Skeletal muscle cell (primary cell): ENCODE results near the gene PLEKHA3.
"Not testable (repeated sequence)": the region's sequence is repeated elsewhere in the genome, so short reads cannot be mapped to it uniquely, and the experiment has no call there.

ENCODE experiments used
- DNase-seq: peaks from one replicate; pipeline ENCODE4 v3.0.0-alpha.2; 2010; ENCODE audit warnings: low read depth
- H3K4me3 ChIP-seq: 2 replicates; pipeline ENCODE4 v1.5.1; 2011; ENCODE audit warnings: low read depth, mild to moderate bottlenecking, control low read depth, low read length, moderate library complexity

PLEKHA3 gene

GRCh38 chr2:178480227-178481181 is at the start of gene PLEKHA3:
PLEKHA3 (plus strand) TSS chr2:178480457; CDS start chr2:178480870, 413 bp downstream.
- H3K4me3 ChIP-seq: peak within 1 kb of the TSS; percentile 79
- DNase-seq: peak; percentile 89

DNA sequence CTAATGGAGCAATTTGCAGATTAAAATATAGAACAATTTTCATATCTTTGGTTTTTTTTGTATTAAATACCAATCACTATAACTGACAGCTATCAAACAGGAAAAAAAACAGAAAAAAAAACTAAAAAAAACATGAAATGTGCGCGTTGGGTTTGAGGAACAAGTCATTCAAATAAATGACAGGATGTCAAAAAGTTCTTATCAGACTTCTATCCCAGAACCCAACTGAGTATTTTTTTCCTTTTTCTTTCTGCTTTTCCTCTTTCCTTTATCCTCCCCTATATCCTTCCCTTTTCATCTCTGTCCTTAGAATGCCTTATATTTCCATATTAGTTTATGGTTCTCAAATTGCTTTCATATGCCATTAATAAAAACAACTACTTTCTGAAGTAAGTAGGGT is 43.6 kb upstream of the PLEKHA3 start:
- no peak overlapping the region for H3K4me3 ChIP-seq
- no peak for DNase-seq

DNA sequence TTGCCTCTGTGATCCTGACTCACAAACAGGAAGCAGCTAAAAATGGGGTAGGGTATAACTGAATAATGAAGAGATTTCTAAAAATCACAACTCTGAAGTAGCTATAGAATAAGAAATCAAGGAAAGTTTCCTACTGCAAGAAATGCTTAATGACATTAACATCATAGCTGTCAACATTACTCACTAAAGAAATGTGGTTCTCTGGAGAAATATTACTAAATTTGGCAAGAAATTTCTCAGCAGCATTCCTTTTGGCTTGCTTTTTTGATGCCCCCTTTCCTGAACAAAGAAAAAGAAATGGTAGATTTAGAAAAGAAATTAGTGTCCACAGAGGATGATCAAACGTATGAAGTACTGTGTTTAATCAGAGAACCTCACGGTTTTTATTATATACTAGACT is 38.8 kb upstream of the PLEKHA3 start:
- H3K4me3 ChIP-seq: no peak overlapping the region
- DNase-seq: no peak

DNA sequence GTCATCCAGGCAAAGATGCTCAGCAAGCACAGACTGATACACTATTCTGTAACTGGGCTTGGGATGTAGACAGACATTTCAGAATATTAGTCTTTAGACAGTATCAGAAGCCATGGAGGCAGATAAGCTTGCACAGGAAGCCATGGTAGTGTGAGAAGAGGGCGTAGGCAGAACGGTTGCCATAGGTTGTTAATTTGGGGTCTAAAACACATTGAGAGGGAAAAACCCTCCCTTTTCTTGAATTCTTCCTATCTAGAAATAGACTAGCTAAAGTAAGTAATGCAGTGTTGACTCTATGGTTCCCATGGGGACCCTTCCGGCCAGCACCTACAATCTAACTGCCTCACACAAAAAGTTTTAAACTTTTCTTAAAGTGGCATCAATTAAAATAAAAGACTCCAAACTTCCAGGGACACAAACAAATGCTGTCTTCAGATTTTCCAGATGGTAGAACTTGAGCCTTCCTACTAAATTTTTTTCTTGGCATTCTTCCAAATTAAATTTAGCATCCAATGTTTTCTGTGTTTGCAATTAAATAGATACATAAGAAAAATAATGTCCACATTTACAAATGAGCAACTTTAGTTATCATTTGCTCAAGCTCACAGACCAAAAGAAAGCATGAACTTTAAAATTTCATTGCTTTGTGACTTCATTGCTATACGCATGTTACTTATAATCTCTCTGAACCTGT is 31.1 kb upstream of the PLEKHA3 start:
- DNase-seq: no peak
- peak overlapping the region; percentile 83 for H3K4me3 ChIP-seq

DNA sequence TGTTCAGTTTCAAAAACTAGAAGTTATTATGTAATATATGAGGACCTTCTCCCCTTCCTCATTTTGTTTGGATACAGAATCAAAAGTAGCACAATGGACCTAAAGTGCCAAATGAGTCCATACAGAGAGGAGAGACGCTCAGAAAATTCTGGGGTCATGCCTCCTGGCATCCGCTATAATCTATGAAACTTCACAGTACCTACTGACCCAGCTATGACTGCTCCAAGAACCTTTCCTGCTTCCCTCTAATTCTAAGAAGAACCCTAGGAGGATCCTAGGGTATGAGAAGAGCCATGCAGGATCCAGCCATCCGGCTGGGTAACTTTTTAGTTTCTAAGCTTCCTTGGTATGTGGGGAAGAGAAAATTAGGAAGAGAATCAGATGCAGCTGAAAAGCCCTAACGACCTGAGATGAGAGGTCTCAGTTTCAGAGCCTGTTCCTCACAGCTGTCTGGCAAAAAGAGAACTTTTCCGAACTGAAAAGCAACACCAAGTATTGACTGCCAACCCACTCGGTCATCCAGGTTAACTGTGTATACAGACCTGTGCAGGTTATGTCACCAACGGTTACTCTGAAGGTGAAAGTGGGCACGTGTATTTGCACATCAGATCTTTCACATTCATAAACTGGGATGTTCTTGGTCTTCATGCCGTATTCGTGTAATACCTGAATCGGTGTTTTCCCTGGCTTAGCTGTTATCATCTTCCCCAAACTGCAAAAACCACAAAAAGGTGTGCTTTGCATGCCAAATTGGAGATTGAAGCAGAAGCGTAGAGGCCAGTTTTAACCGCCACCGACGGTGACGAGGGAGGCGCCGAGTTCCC is 30.3 kb upstream of the PLEKHA3 start:
- no peak for DNase-seq
- peak overlapping the region; percentile 83 for H3K4me3 ChIP-seq

DNA sequence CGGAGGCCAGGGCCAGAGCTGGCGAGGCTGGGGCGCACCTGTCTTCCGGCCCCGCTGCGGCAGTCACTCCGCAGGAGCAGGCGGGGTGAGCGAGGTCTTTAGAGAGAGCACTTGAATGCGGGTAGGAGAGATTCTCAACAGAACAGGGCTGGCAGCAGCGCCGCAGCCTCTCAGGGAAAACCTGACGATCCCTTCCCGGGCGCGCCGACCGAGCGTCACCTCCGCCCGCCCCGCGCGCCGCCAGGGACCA is 29.8 kb upstream of the PLEKHA3 start:
- DNase-seq: no peak

GRCh38 chr2:178450774-178451525 is 29.3 kb upstream of the PLEKHA3 start, which contains the start of the genes PJVK and PRKRA:
PJVK (plus strand) TSS chr2:178451378; CDS start chr2:178453410, 2,032 bp downstream.
PRKRA (minus strand) TSS chr2:178451175; CDS start chr2:178451030, 145 bp downstream.
- DNase-seq: peak; percentile 95
- H3K4me3 ChIP-seq: peak within 1 kb of the TSS; percentile 83

More for the DNA sequence above, 29.8 kb upstream of the PLEKHA3 start:
- peak overlapping the region; percentile 83 for H3K4me3 ChIP-seq

- DNase-seq: no peak
- no peak overlapping the region for H3K4me3 ChIP-seq
Measured at GRCh38 chr2:178452334-178452733, 27.9 kb upstream of the PLEKHA3 start.

- no peak overlapping the region for H3K4me3 ChIP-seq
- no peak for DNase-seq
Measured at GRCh38 chr2:178452870-178453269, 27.4 kb upstream of the PLEKHA3 start.

- no peak overlapping the region for H3K4me3 ChIP-seq
- no peak for DNase-seq
Measured at GRCh38 chr2:178455947-178456346, 24.3 kb upstream of the PLEKHA3 start.

DNA sequence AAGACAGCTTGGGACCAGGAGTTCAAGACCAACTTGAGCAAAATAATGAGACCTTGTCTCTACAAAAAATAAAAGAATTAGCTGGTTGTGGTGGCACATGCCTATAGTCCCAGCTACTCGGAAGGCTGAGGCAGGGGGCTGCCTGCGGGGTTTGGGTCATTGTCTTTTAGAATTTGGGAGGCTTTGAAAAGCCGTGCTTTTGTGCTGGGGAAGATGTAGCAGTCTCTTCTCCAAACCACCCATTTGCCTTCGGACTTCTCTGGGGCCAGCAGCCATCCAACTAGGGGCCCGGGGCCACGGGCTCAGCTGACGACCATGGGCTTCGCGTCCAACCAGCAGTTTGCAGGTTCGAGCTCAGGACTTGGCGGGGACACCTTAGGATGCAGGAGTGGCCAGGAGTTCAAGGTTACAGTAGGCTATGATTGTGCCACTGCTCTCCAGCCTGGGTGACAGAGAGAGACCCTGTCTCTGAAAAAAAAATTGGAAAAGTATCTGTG is 22.8 kb upstream of the PLEKHA3 start:
- no peak for DNase-seq
- H3K4me3 ChIP-seq: no peak overlapping the region

DNA sequence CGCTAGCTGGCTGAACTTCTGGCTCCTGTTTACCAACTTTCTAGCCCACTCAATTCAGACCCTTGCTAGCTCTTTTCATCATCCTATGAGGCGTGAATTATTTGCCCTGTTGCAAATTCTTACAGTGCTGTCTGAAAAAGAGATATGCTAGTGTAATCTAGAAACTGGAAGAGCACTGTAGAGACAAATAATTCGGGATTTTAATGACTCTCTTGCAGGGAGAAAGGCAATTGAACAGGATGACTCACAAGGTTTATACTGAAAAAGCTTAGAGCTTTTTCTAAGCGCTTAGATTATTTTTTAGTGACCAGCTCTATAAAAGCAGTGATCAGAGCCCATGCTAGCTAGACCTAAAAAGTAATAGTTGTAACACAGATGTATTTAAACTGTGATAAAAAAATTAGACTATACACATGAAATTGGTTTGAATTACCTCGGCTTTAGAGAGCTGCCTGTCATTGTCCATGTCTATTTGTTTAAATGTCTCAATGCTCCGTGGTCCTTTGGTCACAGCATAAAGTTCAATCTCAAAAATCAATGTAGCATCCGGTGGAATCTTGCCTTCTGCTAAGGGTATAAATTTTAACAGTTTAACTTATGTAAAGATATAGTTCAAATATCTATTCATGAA is 10.9 kb upstream of the PLEKHA3 start:
- no peak for DNase-seq
- H3K4me3 ChIP-seq: no peak overlapping the region

- not testable (repeated sequence) for H3K4me3 ChIP-seq, DNase-seq
Measured at GRCh38 chr2:178471313-178471712, 8.9 kb upstream of the PLEKHA3 start.

DNA sequence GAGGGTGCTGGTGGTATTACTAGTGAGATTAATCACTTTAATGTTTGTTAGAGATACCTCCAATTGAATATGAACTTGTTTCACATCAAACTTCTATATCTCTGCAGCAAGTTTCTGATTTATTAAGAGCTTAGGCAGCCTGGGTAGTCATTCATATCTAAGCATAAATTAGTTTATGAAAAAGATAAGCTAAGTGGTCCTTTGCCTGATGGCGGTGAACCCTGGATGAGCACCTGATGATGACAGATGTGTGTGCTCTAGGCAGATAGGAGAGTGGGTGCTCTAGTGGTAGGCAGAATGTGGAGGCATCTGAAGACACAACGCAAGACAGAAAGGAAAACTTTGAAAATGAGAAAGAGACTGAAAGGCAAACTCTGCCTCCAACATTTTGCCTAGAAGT is 6.9 kb upstream of the PLEKHA3 start:
- DNase-seq: no peak
- H3K4me3 ChIP-seq: no peak overlapping the region

DNA sequence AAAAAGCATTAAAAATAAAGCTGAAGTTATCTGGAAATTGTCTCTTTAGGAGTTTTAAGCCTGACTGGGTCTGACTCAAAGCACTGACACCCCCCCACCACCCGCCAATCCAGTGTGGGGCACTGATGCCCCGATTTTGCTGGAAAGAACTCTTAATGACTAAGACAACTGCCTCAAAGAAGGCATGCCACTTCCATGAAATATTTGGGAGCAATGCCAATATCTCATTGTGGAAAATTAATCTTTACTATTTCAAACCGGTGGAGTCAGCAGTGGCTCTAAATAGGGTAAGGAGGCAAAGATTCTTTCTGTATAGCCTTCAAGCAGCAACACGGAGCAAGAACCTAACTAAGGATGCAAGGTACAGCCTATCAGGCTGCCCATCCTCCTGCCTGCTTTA is 6.3 kb upstream of the PLEKHA3 start:
- H3K4me3 ChIP-seq: no peak overlapping the region
- DNase-seq: no peak

DNA sequence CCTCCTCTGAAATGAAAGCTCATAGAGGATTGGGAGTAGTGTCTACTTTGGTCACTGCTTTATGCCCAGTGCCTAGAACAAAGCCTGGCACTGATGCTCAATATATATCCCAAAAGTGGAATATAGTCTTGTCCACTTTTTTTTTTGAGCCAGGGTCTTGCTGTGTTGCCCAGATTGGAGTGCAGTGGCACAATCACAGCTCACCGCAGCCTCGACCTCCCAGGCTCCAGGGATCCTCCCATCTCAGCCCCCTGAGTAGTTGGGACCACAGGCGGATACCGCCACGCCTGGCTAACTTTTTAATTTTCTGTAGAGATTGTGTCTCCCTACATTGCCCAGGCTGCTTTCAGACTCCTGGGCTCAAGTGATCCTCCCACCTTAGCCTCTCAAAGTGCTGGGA is 5.7 kb upstream of the PLEKHA3 start:
- H3K4me3 ChIP-seq: no peak overlapping the region
- DNase-seq: no peak

DNA sequence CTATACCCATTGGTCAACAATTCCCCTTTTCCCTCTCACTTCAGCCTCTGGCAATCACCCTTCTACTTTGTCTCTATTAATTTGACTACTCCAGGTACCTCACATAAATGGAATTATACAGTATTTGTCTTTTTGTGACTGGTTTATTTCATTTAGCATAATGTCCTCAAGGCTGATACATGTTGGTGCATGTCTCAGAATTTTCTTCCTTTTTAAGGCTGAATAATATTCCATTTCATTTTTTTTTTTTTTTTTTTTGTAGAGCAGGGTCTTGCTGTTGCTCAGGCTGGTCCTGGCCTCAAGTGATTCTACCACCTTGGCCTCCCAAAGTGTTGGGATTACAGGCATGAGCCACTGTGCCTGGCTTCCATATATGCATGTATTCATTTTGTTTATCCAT is 3.8 kb upstream of the PLEKHA3 start:
- no peak overlapping the region for H3K4me3 ChIP-seq
- DNase-seq: no peak

GRCh38 chr2:178477443-178478129 is 2.7 kb upstream of the PLEKHA3 start:
- peak overlapping the region; percentile 86 for H3K4me3 ChIP-seq

More at GRCh38 chr2:178477443-178478129, 2.7 kb upstream of the PLEKHA3 start:
- DNase-seq: no peak
